H9 (cell line): ENCODE data around the gene TRIM44. TPM values are rescaled to one million over a fixed set of nuclear protein-coding genes. Genes with fewer than 3 reads are reported as not detected.

ENCODE experiments used
- DNase-seq: peaks from one replicate; pipeline ENCODE4 v3.0.0-alpha.2; 2017
- H2AFZ ChIP-seq: one replicate; pipeline ENCODE4 v1.6.1; 2013; ENCODE audit warnings: mild to moderate bottlenecking, low read length, control low read depth, moderate library complexity
- H2AK5ac ChIP-seq: 2 replicates; pipeline ENCODE4 v1.6.1; 2013; ENCODE audit warnings: low read length, control low read depth, mixed read lengths; ENCODE audit not compliant: insufficient read length
- H2BK120ac ChIP-seq: one replicate; pipeline ENCODE4 v1.6.1; 2013; ENCODE audit warnings: low read depth, mild to moderate bottlenecking, low read length, control low read depth, inconsistent platforms; ENCODE audit not compliant: poor library complexity, severe bottlenecking
- H2BK12ac ChIP-seq: 2 replicates; pipeline ENCODE4 v1.6.1; 2013; ENCODE audit warnings: low read length, control low read depth, mixed read lengths, low read depth; ENCODE audit not compliant: insufficient read length
- H2BK15ac ChIP-seq: 2 replicates; pipeline ENCODE4 v1.6.1; 2013; ENCODE audit warnings: low read depth, low read length, control low read depth
- H2BK20ac ChIP-seq: one replicate; pipeline ENCODE4 v1.6.1; 2013; ENCODE audit warnings: low read depth, mild to moderate bottlenecking, low read length, control low read depth, inconsistent platforms; ENCODE audit not compliant: poor library complexity, severe bottlenecking
- H2BK5ac ChIP-seq: 2 replicates; pipeline ENCODE4 v1.6.1; 2013; ENCODE audit warnings: low read length, control low read depth, mixed read lengths; ENCODE audit not compliant: insufficient read length
- H3K14ac ChIP-seq: 2 replicates; pipeline ENCODE4 v1.6.1; 2013; ENCODE audit warnings: low read length, control low read depth; ENCODE audit not compliant: insufficient read depth
- H3K18ac ChIP-seq: 2 replicates; pipeline ENCODE4 v1.6.1; 2013; ENCODE audit warnings: low read depth, mild to moderate bottlenecking, mixed read lengths, low read length, control low read depth; ENCODE audit not compliant: insufficient read length
- H3K23ac ChIP-seq: 2 replicates; pipeline ENCODE4 v1.6.1; 2013; ENCODE audit warnings: low read length, control low read depth, mixed read lengths, low read depth; ENCODE audit not compliant: insufficient read length
- H3K23me2 ChIP-seq: 2 replicates; pipeline ENCODE4 v1.6.1; 2013; ENCODE audit warnings: low read depth, mild to moderate bottlenecking, mixed read lengths, low read length, control low read depth; ENCODE audit not compliant: insufficient read length, poor library complexity, severe bottlenecking
- H3K27ac ChIP-seq: 2 replicates; pipeline ENCODE4 v1.5.1; 2013; ENCODE audit warnings: low read length, control low read depth, mixed read lengths, low read depth; ENCODE audit not compliant: insufficient read length
- H3K27me3 ChIP-seq: 2 replicates; pipeline ENCODE4 v1.6.1; 2013; ENCODE audit warnings: low read length, control low read depth, inconsistent platforms; ENCODE audit not compliant: insufficient read depth
- H3K4ac ChIP-seq: 2 replicates; pipeline ENCODE4 v1.6.1; 2013; ENCODE audit warnings: low read depth, mild to moderate bottlenecking, control low read depth, inconsistent platforms, low read length, moderate library complexity
- H3K4me1 ChIP-seq: 2 replicates; pipeline ENCODE4 v1.6.1; 2013; ENCODE audit warnings: low read length, control low read depth, inconsistent platforms; ENCODE audit not compliant: insufficient read depth
- H3K4me2 ChIP-seq: 2 replicates; pipeline ENCODE4 v1.6.1; 2013; ENCODE audit warnings: low read length, control low read depth, mixed read lengths; ENCODE audit not compliant: insufficient read length, insufficient read depth
- H3K56ac ChIP-seq: 2 replicates; pipeline ENCODE4 v1.6.1; 2013; ENCODE audit warnings: low read depth, mild to moderate bottlenecking, mixed read lengths, low read length, control low read depth; ENCODE audit not compliant: insufficient read length
- H3K79me1 ChIP-seq: 2 replicates; pipeline ENCODE4 v1.6.1; 2013; ENCODE audit warnings: low read depth, mild to moderate bottlenecking, moderate library complexity, low read length, control low read depth, inconsistent platforms; ENCODE audit not compliant: insufficient read depth, poor library complexity, severe bottlenecking
- H3K79me2 ChIP-seq: 2 replicates; pipeline ENCODE4 v1.6.1; 2013; ENCODE audit warnings: low read length, control low read depth, inconsistent platforms; ENCODE audit not compliant: insufficient read depth
- H3K9ac ChIP-seq: 2 replicates; pipeline ENCODE4 v1.6.1; 2013; ENCODE audit warnings: low read length, control low read depth, mixed read lengths; ENCODE audit not compliant: insufficient read length; ENCODE audit errors: extremely low read depth
- H3K9me3 ChIP-seq: one replicate; pipeline ENCODE4 v1.6.1; 2013; ENCODE audit warnings: low read depth, low read length, inconsistent platforms; ENCODE audit not compliant: control insufficient read depth
- H3T11ph ChIP-seq: one replicate; pipeline ENCODE4 v1.6.1; 2013; ENCODE audit warnings: mild to moderate bottlenecking, low read length, control low read depth, inconsistent platforms
- H4K20me1 ChIP-seq: one replicate; pipeline ENCODE4 v1.6.1; 2013; ENCODE audit not compliant: control insufficient read depth, insufficient read length, insufficient read depth
- H4K5ac ChIP-seq: 2 replicates; pipeline ENCODE4 v1.6.1; 2013; ENCODE audit warnings: low read depth, mild to moderate bottlenecking, mixed read lengths, low read length, control low read depth; ENCODE audit not compliant: insufficient read length
- H4K8ac ChIP-seq: replicated peaks from 2 replicates; pipeline ENCODE4 v1.6.1; 2013; ENCODE audit warnings: low read length, control low read depth, mixed read lengths, low read depth; ENCODE audit not compliant: insufficient read length
- H4K91ac ChIP-seq: 2 replicates; pipeline ENCODE4 v1.6.1; 2013; ENCODE audit warnings: low read depth, mild to moderate bottlenecking, moderate library complexity, mixed read lengths, low read length, control low read depth; ENCODE audit not compliant: insufficient read length
- H3K27ac Mint-ChIP-seq, 3 experiments: 2 replicates in 2 of 3; 3 replicates in 1 of 3; pipeline ENCODE4 v1.8.0; 2020 to 2021; ENCODE audit warnings: mixed read lengths in 3 of 3, mild to moderate bottlenecking in 1 of 3, moderate library complexity in 1 of 3
- H3K27me3 Mint-ChIP-seq: 2 replicates; pipeline ENCODE4 v1.8.0; 2021; ENCODE audit warnings: low read depth, mild to moderate bottlenecking, moderate library complexity, mixed read lengths
- H3K36me3 Mint-ChIP-seq, 3 experiments: 2 replicates in 2 of 3; 3 replicates in 1 of 3; pipeline ENCODE4 v1.8.0; 2020 to 2021; ENCODE audit warnings: low read depth in 3 of 3, mixed read lengths in 3 of 3; ENCODE audit not compliant: insufficient read depth in 1 of 3
- H3K4me1 Mint-ChIP-seq, 2 experiments: 2 replicates each; pipeline ENCODE4 v1.8.0; 2020; ENCODE audit warnings: mixed read lengths in 2 of 2
- H3K4me3 Mint-ChIP-seq, 2 experiments: 2 replicates in 1 of 2; 3 replicates in 1 of 2; pipeline ENCODE4 v1.8.0; 2020 to 2021; ENCODE audit warnings: mild to moderate bottlenecking in 2 of 2, mixed read lengths in 2 of 2, moderate library complexity in 1 of 2
- H3K9me3 Mint-ChIP-seq, 2 experiments: 2 replicates in 1 of 2; 3 replicates in 1 of 2; pipeline ENCODE4 v1.8.0; 2020; ENCODE audit warnings: mild to moderate bottlenecking in 2 of 2, mixed read lengths in 2 of 2, moderate library complexity in 1 of 2
- WGBS: extraction: QIAGEN DNeasy Blood & Tissue Kit; methylation state at CpG from one replicate; pipeline ENCODE4 v1.1.7; 2013; ENCODE audit warnings: missing lambda C conversion rate, low lambda C conversion rate, mixed read lengths; ENCODE audit not compliant: insufficient read length; ENCODE audit errors: extremely low coverage; 5-methylcytosine and 5-hydroxymethylcytosine counted together
- total RNA-seq: library from RNA; stranded (reverse); gene quantifications from 2 replicates; pipeline ENCODE4 v1.2.1, GENCODE V29; 2021
- TF ChIP-seq, protein P1 (sequence below): fragments of 200-600 bp; sonication (generic); conservative IDR thresholded peaks from 3 replicates; pipeline ENCODE4 v1.8.0; 2021; ENCODE audit warnings: antibody characterized with exemption, mild to moderate bottlenecking

TRIM44 gene
- total RNA-seq, 1 experiment from 2014 or later, result 37.7 TPM

GRCh38 chr11:35794333-35794732 is 131.8 kb downstream of the TRIM44 start:
- no peak overlapping the region for H3T11ph ChIP-seq
- H3K27ac Mint-ChIP-seq, result no peak overlapping the region
- H2BK5ac ChIP-seq, result no peak overlapping the region
- H2AK5ac ChIP-seq, result no peak overlapping the region
- H3K79me1 ChIP-seq, result no peaks in the 10 kb centered on the region
- no peaks in the 10 kb centered on the region for H4K20me1 ChIP-seq
- peaks cover 7% of the 10 kb centered on the region in 2 experiments; a peak in 3 of 4 replicates for H3K4me1 Mint-ChIP-seq
- no peak overlapping the region for H2BK15ac ChIP-seq
- no peaks in the 10 kb centered on the region for H3K9me3 ChIP-seq
- no peak overlapping the region for H3K4ac ChIP-seq
- no peaks in the 10 kb centered on the region for H3K23me2 ChIP-seq
- H2BK120ac ChIP-seq, result no peak overlapping the region
- H3K4me1 ChIP-seq, result no peaks in the 10 kb centered on the region
- no peak overlapping the region for H4K91ac ChIP-seq
- no peak overlapping the region for H3K23ac ChIP-seq
- H3K79me2 ChIP-seq, result no peaks in the 10 kb centered on the region
- H3K9me3 Mint-ChIP-seq, result no peaks in the 10 kb centered on the region
- H3K36me3 Mint-ChIP-seq, result no peaks in the 10 kb centered on the region
- no peak overlapping the region for H3K56ac ChIP-seq
- no peaks in the 10 kb centered on the region for H3K27me3 Mint-ChIP-seq
- H2BK12ac ChIP-seq, result no peak overlapping the region
- H3K14ac ChIP-seq, result no peak overlapping the region
- H3K27ac ChIP-seq, result no peak overlapping the region
- no peak overlapping the region for H2AFZ ChIP-seq
- H3K27me3 ChIP-seq, result no peaks in the 10 kb centered on the region
- H3K4me3 Mint-ChIP-seq, result no peak overlapping the region
- TF ChIP-seq, protein P1, sequence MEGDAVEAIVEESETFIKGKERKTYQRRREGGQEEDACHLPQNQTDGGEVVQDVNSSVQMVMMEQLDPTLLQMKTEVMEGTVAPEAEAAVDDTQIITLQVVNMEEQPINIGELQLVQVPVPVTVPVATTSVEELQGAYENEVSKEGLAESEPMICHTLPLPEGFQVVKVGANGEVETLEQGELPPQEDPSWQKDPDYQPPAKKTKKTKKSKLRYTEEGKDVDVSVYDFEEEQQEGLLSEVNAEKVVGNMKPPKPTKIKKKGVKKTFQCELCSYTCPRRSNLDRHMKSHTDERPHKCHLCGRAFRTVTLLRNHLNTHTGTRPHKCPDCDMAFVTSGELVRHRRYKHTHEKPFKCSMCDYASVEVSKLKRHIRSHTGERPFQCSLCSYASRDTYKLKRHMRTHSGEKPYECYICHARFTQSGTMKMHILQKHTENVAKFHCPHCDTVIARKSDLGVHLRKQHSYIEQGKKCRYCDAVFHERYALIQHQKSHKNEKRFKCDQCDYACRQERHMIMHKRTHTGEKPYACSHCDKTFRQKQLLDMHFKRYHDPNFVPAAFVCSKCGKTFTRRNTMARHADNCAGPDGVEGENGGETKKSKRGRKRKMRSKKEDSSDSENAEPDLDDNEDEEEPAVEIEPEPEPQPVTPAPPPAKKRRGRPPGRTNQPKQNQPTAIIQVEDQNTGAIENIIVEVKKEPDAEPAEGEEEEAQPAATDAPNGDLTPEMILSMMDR, result no peak
- no CpG with 5 or more reads among the region's 2 CpGs for WGBS
- H2BK20ac ChIP-seq, result no peak overlapping the region
- no peak overlapping the region for H4K5ac ChIP-seq
- H3K9ac ChIP-seq, result no peak overlapping the region
- H3K18ac ChIP-seq, result no peak overlapping the region
- H4K8ac ChIP-seq, result no peak overlapping the region
- H3K4me2 ChIP-seq, result no peak overlapping the region
- no peak for DNase-seq
